Keratinocyte (primary cell): ENCODE measurements around the gene MDFIC2.

Experiments
- CTCF ChIP-seq, 3 experiments: IDR thresholded peaks in 1 of 3; conservative IDR thresholded peaks in 1 of 3; optimal IDR thresholded peaks in 1 of 3; 2 replicates in 2 of 3; 3 replicates in 1 of 3; pipeline versions ENCODE3 to v1.5.1; 2011; ENCODE audit warnings: low read length in 3 of 3, mild to moderate bottlenecking in 3 of 3, moderate library complexity in 2 of 3, control low read depth in 1 of 3, inconsistent platforms in 1 of 3; ENCODE audit not compliant: insufficient read depth in 2 of 3; ENCODE audit errors: extremely low read depth in 1 of 3
- EZH2 ChIP-seq: IDR thresholded peaks from one replicate; pipeline ENCODE4 v1.6.1; 2012; ENCODE audit warnings: inconsistent platforms, mild to moderate bottlenecking, low read length, moderate library complexity

- TF ChIP-seq CTCF (optimal IDR thresholded peaks at IDR 0.05 in 1 of 3, IDR thresholded peaks at IDR 0.05 in 1 of 3, conservative IDR thresholded peaks at IDR 0.05 in 1 of 3; ENCODE audit: extremely low read depth in 1 of 3, insufficient read depth in 2 of 3, low read length in 3 of 3) (no peak), EZH2 (no peak)
Measured at GRCh38 chr3:70264122-70264780, 48.2 kb downstream of the MDFIC2 start.
